RWPE1 (cell line): ENCODE results near the gene CTNNA1.

Experiments
- CTCF ChIA-PET: fragments of 350-600 bp; sonication (Branson Sonifier 250); formaldehyde crosslinking; extraction: SDS; loops from one replicate; lab custom pipeline; 2021; lab: Yijun Ruan, JAX
- POLR2A ChIA-PET: fragments of 400-600 bp; formaldehyde crosslinking; extraction: SDS; loops from one replicate; lab custom pipeline; 2020; ENCODE audit warnings: antibody characterized with exemption; ENCODE audit not compliant: low non-redundant PET; lab: Yijun Ruan, JAX
- DNase-seq: peaks from one replicate; pipeline ENCODE4 v3.0.0; 2012; ENCODE audit warnings: low spot score
- H3K27ac ChIP-seq: fragments of 450-650 bp; 2 replicates; pipeline ENCODE4 v1.5.1; 2017
- CTCF ChIP-seq: fragments of 450-650 bp; conservative IDR thresholded peaks from 2 replicates; pipeline ENCODE4 v1.5.1; 2017; ENCODE audit warnings: low read depth, mild to moderate bottlenecking

Gene CTNNA1

GRCh38 chr5:138960145-138960692 lies 207.0 kb downstream of the CTNNA1 start:
- CTCF ChIA-PET = no interaction called here
- POLR2A ChIA-PET = interaction anchor here (0.7 kb wide), 1 partner anchor 574 kb away, joined by 6 read pairs; no protein-coding TSS in a partner anchor
- no peak for TF ChIP-seq CTCF
- DNase-seq = no peak
- no peak overlapping the region for H3K27ac ChIP-seq

DNA sequence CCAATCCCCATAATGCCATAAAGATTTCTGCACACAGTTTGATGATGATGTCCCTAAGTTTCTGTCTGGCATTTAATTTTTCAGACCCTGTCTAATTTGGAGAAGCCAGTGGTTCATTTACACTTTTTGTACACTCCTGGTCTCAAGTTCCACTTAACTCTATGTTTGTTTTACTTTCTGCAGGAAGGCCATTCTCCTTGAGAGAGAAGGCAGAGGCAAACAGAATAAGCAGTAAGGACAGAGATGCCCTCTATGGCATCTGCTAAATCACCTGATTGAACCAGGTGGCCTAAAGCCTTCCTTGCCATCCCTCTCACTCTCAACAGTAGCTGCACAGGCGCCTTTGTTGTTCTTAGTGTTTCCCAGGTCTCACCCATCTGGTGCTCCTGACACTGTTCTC lies 208.0 kb downstream of the CTNNA1 start:
- no peak for DNase-seq
- H3K27ac ChIP-seq = no peak overlapping the region
- TF ChIP-seq CTCF = no peak
- POLR2A ChIA-PET = no interaction called here
- CTCF ChIA-PET = interaction anchor here (0.6 kb wide), 1 partner anchor 51 kb away, joined by 3 read pairs; no protein-coding TSS in a partner anchor

DNA sequence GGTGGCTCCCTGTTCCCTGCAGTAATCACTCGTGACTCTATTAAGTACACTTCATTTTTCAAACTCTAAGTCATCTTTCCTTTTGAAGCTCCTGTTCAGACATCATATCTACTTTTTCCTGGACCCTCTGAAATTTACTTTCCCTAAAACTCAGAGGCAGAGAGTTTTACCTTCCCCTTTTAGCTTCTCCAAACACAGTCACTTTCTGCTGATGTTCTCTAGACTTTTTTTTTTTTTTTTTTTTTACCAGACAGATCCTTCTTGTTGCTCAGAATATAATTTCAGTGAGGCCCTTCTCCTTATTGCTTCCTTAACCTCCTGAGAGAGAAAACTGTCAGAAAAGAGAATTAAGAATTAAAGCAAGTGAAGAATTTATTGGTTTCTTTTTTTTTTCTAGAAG lies 208.5 kb downstream of the CTNNA1 start:
- no peak for TF ChIP-seq CTCF
- ChIA-PET CTCF (interaction anchor here (0.6 to 0.7 kb wide), 2 partner anchors 8 to 51 kb away, joined by 3 to 4 read pairs; no protein-coding TSS in a partner anchor), POLR2A (no interaction called here)
- H3K27ac ChIP-seq = no peak overlapping the region
- no peak for DNase-seq

- CTCF ChIA-PET = no interaction called here
- POLR2A ChIA-PET = no interaction called here
- no peak for TF ChIP-seq CTCF
Measured at GRCh38 chr5:138962614-138963370, 209.6 kb downstream of the CTNNA1 start.

GRCh38 chr5:138963763-138964371 lies 210.6 kb downstream of the CTNNA1 start:
- POLR2A ChIA-PET = no interaction called here
- no peak for TF ChIP-seq CTCF
- DNase-seq = no peak
- CTCF ChIA-PET = no interaction called here
- no peak overlapping the region for H3K27ac ChIP-seq

More at GRCh38 chr5:138962614-138963370, 209.6 kb downstream of the CTNNA1 start:
- H3K27ac ChIP-seq = no peak overlapping the region
- DNase-seq = no peak

GRCh38 chr5:138964647-138965201 lies 211.5 kb downstream of the CTNNA1 start:
- DNase-seq = no peak
- no peak for TF ChIP-seq CTCF
- H3K27ac ChIP-seq = no peak overlapping the region
- POLR2A ChIA-PET = no interaction called here
- CTCF ChIA-PET = no interaction called here
